Measurements from ENCODE around the gene RNF31.
"Not testable (repeated sequence)": the region's sequence is repeated elsewhere in the genome, so short reads cannot be mapped to it uniquely, and the experiment has no call there.

The RNF31 gene

GRCh38 chr14:24184104-24184970 is 37.0 kb downstream of the RNF31 start:
- no peak for DNase-seq

- no peak for DNase-seq
Measured at GRCh38 chr14:24185026-24185425, 37.7 kb downstream of the RNF31 start.

- DNase-seq = no peak
Measured at GRCh38 chr14:24185741-24186140, 38.4 kb downstream of the RNF31 start.

GRCh38 chr14:24186831-24187538 is 39.7 kb downstream of the RNF31 start:
- no peak for DNase-seq

GRCh38 chr14:24187539-24187915 is 40.2 kb downstream of the RNF31 start:
- no peak for DNase-seq

- peak; percentile 99 for DNase-seq
Measured at GRCh38 chr14:24188251-24189058, 41.2 kb downstream of the RNF31 start, which contains the start of gene IPO4. IPO4 (minus strand) TSS chr14:24188816; CDS start chr14:24188787, 29 bp downstream.

- DNase-seq = no peak
Measured at GRCh38 chr14:24189059-24189375, 41.7 kb downstream of the RNF31 start.

GRCh38 chr14:24189460-24189859 is 42.2 kb downstream of the RNF31 start:
- DNase-seq = no peak

GRCh38 chr14:24190416-24190815 is 43.1 kb downstream of the RNF31 start:
- DNase-seq = no peak

- no peak for DNase-seq
Measured at GRCh38 chr14:24192933-24193332, 45.6 kb downstream of the RNF31 start.

GRCh38 chr14:24194186-24194872 is 47.0 kb downstream of the RNF31 start:
- DNase-seq = no peak

- no peak for DNase-seq
Measured at GRCh38 chr14:24194873-24195185, 47.5 kb downstream of the RNF31 start.

- DNase-seq = peak; percentile 89
Measured at GRCh38 chr14:24195186-24196070, 48.1 kb downstream of the RNF31 start, which contains the start of gene TM9SF1. TM9SF1 (minus strand) TSS chr14:24195441; CDS start chr14:24195019, 422 bp downstream.

GRCh38 chr14:24196071-24197055 is 49.1 kb downstream of the RNF31 start:
- DNase-seq = peak; percentile 64

GRCh38 chr14:24197056-24197450 is 49.8 kb downstream of the RNF31 start:
- DNase-seq = no peak

GRCh38 chr14:24198814-24199524 is 51.7 kb downstream of the RNF31 start:
- DNase-seq = no peak

- not testable (repeated sequence) for DNase-seq
Measured at GRCh38 chr14:24202538-24202937, 55.2 kb downstream of the RNF31 start.

- DNase-seq = not testable (repeated sequence)
Measured at GRCh38 chr14:24203249-24203886, 56.1 kb downstream of the RNF31 start.

Data from NCI-H1092 treated with DMSO at 0.1 percent for 48 hours (cell line).